ENCODE measurements around the gene TBC1D10A. TPM values are rescaled to one million over a fixed set of nuclear protein-coding genes. Genes with fewer than 3 reads are reported as not detected.

The TBC1D10A gene
- total RNA-seq, 1 donor from 2014 or later = 32.7 TPM

DNA sequence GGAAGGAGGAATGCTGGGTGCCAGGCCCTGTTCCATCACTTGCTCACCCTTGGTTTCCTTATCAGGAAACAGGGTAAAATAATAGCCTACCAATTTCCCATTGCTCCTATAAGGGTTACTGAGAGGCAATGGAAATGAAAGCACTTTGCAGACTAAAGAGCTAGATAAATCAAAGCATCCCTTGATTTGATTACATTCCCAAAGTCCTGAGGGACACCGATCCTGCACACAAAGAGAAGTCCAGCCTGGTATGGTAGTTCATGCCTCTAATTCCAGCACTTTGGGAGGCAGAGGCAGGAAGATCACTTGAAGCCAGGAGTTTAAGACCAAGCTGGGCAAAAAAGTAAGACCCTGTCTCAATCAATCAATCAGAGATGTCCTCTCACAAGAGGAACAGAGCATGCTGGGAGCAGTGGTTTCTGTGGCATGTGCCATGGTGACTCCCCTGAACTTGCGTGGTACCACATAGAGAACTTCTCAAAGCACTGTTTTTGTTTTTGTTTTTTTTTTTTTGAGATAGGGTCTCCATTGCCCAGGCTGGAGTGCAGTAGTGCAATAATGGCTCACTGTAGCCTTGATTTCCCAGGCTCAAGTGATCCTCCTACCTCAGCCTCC, 10.7 kb downstream of the TBC1D10A start:
- H3K4me1 Mint-ChIP-seq (ENCODE audit: low read depth, unreplicated experiment) = peaks cover 39% of the 10 kb centered on the region
- H3K9me3 Mint-ChIP-seq (ENCODE audit: unreplicated experiment) = no peaks in the 10 kb centered on the region
- peaks cover 20% of the 10 kb centered on the region for H3K36me3 Mint-ChIP-seq (ENCODE audit: low read depth, unreplicated experiment)
- H3K4me3 ChIP-seq (ENCODE audit: insufficient read depth, low read depth, low read length) = no peak overlapping the region
- no peak overlapping the region for H2AFZ ChIP-seq (ENCODE audit: low read depth, low read length)
- no peak overlapping the region for H3K4me2 ChIP-seq (ENCODE audit: low read length)
- H3K27me3 Mint-ChIP-seq (ENCODE audit: low read depth, unreplicated experiment) = no peaks in the 10 kb centered on the region
- no peak overlapping the region for H3K27ac ChIP-seq (ENCODE audit: low read depth, low read length)
- H4K20me1 ChIP-seq (ENCODE audit: insufficient read depth, low read length) = peaks cover 98% of the 10 kb centered on the region
- H3K9me3 ChIP-seq (ENCODE audit: insufficient read depth, low read depth, low read length) = no peaks in the 10 kb centered on the region
- no peak for TF ChIP-seq EZH2 (IDR thresholded peaks at IDR 0.05; ENCODE audit: insufficient read depth, low read length)
- TF ChIP-seq, protein P1, sequence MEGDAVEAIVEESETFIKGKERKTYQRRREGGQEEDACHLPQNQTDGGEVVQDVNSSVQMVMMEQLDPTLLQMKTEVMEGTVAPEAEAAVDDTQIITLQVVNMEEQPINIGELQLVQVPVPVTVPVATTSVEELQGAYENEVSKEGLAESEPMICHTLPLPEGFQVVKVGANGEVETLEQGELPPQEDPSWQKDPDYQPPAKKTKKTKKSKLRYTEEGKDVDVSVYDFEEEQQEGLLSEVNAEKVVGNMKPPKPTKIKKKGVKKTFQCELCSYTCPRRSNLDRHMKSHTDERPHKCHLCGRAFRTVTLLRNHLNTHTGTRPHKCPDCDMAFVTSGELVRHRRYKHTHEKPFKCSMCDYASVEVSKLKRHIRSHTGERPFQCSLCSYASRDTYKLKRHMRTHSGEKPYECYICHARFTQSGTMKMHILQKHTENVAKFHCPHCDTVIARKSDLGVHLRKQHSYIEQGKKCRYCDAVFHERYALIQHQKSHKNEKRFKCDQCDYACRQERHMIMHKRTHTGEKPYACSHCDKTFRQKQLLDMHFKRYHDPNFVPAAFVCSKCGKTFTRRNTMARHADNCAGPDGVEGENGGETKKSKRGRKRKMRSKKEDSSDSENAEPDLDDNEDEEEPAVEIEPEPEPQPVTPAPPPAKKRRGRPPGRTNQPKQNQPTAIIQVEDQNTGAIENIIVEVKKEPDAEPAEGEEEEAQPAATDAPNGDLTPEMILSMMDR (IDR thresholded peaks at IDR 0.05; ENCODE audit: insufficient read depth, low read depth, low read length) = no peak
- FAIRE-seq = no peak
- no peaks in the 10 kb centered on the region for H3K27me3 ChIP-seq (ENCODE audit: insufficient read depth, low read length)
- peaks cover 3% of the 10 kb centered on the region for H3K36me3 ChIP-seq (ENCODE audit: insufficient read depth, low read length)
- no peak overlapping the region for H3K4me3 Mint-ChIP-seq (ENCODE audit: unreplicated experiment)
- H3K4me1 ChIP-seq (ENCODE audit: insufficient read depth, low read length) = peaks cover 30% of the 10 kb centered on the region
- H3K27ac Mint-ChIP-seq (ENCODE audit: unreplicated experiment) = no peak overlapping the region
- H3K9ac ChIP-seq (ENCODE audit: low read length) = no peak overlapping the region
- DNase-seq (ENCODE audit: low read depth) = no peak
- peaks cover 96% of the 10 kb centered on the region for H3K79me2 ChIP-seq (ENCODE audit: insufficient read depth, low read length)

DNA sequence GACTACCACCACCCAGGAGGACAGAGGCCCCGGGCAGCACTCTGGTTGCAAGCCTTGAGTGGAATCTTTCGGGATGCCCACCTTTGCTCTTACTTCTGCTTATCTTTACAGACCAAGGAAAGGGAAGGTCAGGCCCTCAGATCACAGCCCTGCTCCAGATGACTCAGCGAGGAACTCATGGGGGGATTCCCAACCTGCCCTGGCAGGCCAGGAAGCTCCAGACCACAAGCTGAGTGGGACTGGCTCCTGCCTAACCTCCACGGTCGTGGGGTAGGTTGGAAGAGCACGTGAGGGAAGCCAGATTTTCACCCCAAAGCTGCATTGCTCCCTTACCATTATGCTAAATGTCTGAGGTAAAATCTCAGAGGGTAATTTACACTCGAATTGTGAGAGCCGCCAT, 11.8 kb downstream of the TBC1D10A start:
- Mint-ChIP-seq H3K36me3 (ENCODE audit: low read depth, unreplicated experiment) (peaks cover 13% of the 10 kb centered on the region), H3K4me3 (ENCODE audit: unreplicated experiment) (no peak overlapping the region), H3K9me3 (ENCODE audit: unreplicated experiment) (no peaks in the 10 kb centered on the region), H3K27me3 (ENCODE audit: low read depth, unreplicated experiment) (no peaks in the 10 kb centered on the region), H3K27ac (ENCODE audit: unreplicated experiment) (peak overlapping the region; percentile 60), H3K4me1 (ENCODE audit: low read depth, unreplicated experiment) (peaks cover 47% of the 10 kb centered on the region)
- Histone ChIP-seq H3K36me3 (ENCODE audit: insufficient read depth, low read length) (no peaks in the 10 kb centered on the region), H3K9ac (ENCODE audit: low read length) (no peak overlapping the region), H3K4me3 (ENCODE audit: insufficient read depth, low read depth, low read length) (no peak overlapping the region), H3K27me3 (ENCODE audit: insufficient read depth, low read length) (no peaks in the 10 kb centered on the region), H2AFZ (ENCODE audit: low read depth, low read length) (no peak overlapping the region), H3K27ac (ENCODE audit: low read depth, low read length) (no peak overlapping the region), H3K79me2 (ENCODE audit: insufficient read depth, low read length) (peaks cover 96% of the 10 kb centered on the region), H3K4me2 (ENCODE audit: low read length) (peak overlapping the region; percentile 35), H4K20me1 (ENCODE audit: insufficient read depth, low read length) (peaks cover 98% of the 10 kb centered on the region), H3K9me3 (ENCODE audit: insufficient read depth, low read depth, low read length) (no peaks in the 10 kb centered on the region), H3K4me1 (ENCODE audit: insufficient read depth, low read length) (peaks cover 42% of the 10 kb centered on the region)
- FAIRE-seq = no peak
- DNase-seq (ENCODE audit: low read depth) = peak; percentile 32
- TF ChIP-seq EZH2 (IDR thresholded peaks at IDR 0.05; ENCODE audit: insufficient read depth, low read length) = no peak
- TF ChIP-seq, protein P1 (IDR thresholded peaks at IDR 0.05; ENCODE audit: insufficient read depth, low read depth, low read length) = no peak

Measured in astrocyte (in vitro differentiated cells and primary cell).